ENCODE data around the gene SIK2. TPM values are rescaled to one million over a fixed set of nuclear protein-coding genes. Genes with fewer than 3 reads are reported as not detected.
"Not testable (repeated sequence)": the region's sequence is repeated elsewhere in the genome, so short reads cannot be mapped to it uniquely, and the experiment has no call there.

The SIK2 gene
- polyA plus RNA-seq, 1 experiment, result 23.4 TPM

DNA sequence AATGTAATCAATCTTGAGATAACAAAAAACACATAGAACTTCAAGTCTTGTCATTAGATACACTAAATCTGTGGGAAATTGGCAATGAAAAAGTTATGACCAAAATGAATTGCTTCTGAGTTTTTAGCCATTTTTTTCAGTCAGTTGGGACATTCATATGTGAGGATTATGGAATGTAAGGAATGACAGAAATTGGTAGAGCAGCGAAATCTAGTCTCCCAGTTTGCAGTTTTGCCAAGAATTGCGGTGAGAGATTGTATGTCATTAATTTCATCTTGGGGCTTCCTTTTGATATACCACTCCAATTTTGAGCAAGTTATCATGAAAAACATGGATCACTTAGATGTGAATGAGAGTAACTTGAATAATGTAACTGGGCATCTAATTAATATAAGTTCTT is 49.9 kb downstream of the SIK2 start:
- TF ChIP-seq CTCF (IDR thresholded peaks at IDR 0.05; ENCODE audit: low read depth, low read length), result no peak
- ChIA-PET CTCF (no interaction called here), POLR2A (no interaction called here)
- Histone ChIP-seq H3K27me3 (ENCODE audit: control insufficient read depth, insufficient read depth, low read length) (no peaks in the 10 kb centered on the region), H3K9me3 (ENCODE audit: control insufficient read depth, insufficient read depth, low read length) (no peaks in the 10 kb centered on the region), H3K27ac (ENCODE audit: low read depth, low read length) (no peak overlapping the region), H3K4me3 (ENCODE audit: low read depth, low read length) (no peak overlapping the region)
- DNase-seq (ENCODE audit: low read depth, low spot score), result no peak

- ChIA-PET CTCF (no interaction called here), POLR2A (no interaction called here)
- Histone ChIP-seq H3K27ac (ENCODE audit: low read depth, low read length) (no peak overlapping the region), H3K4me3 (ENCODE audit: low read depth, low read length) (no peak overlapping the region), H3K9me3 (ENCODE audit: control insufficient read depth, insufficient read depth, low read length) (no peaks in the 10 kb centered on the region), H3K27me3 (ENCODE audit: control insufficient read depth, insufficient read depth, low read length) (no peaks in the 10 kb centered on the region)
- no peak for DNase-seq (ENCODE audit: low read depth, low spot score)
- no peak for TF ChIP-seq CTCF (IDR thresholded peaks at IDR 0.05; ENCODE audit: low read depth, low read length)
Observed at GRCh38 chr11:111654601-111655000, 52.4 kb downstream of the SIK2 start.

- ChIA-PET CTCF (no interaction called here), POLR2A (no interaction called here)
- H3K4me3 ChIP-seq (ENCODE audit: low read depth, low read length), result no peak overlapping the region
- DNase-seq (ENCODE audit: low read depth, low spot score), result no peak
- H3K27ac ChIP-seq (ENCODE audit: low read depth, low read length), result no peak overlapping the region
- H3K9me3 ChIP-seq (ENCODE audit: control insufficient read depth, insufficient read depth, low read length), result no peaks in the 10 kb centered on the region
- H3K27me3 ChIP-seq (ENCODE audit: control insufficient read depth, insufficient read depth, low read length), result no peaks in the 10 kb centered on the region
- no peak for TF ChIP-seq CTCF (IDR thresholded peaks at IDR 0.05; ENCODE audit: low read depth, low read length)
Observed at GRCh38 chr11:111655924-111656323, 53.7 kb downstream of the SIK2 start.

DNA sequence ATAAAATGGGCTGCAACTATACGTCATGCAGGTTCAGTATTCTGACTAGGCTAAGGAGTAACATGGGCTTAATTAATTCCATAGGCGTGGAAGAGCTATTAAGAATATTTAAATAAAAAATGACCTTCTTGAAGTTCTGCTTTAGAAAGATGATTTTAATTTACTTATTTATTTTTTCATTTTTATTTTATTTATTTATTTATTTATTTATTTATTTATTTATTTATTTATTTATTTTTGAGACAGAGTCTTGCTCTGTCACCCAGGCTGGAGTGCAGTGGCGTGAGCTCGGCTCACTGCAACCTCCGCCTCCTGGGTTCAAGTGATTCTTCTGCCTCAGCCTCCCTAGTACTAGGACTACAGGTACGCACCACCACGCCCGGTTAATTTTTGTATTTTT is 55.7 kb downstream of the SIK2 start:
- H3K9me3 ChIP-seq (ENCODE audit: control insufficient read depth, insufficient read depth, low read length); POLR2A ChIA-PET; H3K4me3 ChIP-seq (ENCODE audit: low read depth, low read length); H3K27me3 ChIP-seq (ENCODE audit: control insufficient read depth, insufficient read depth, low read length); DNase-seq (ENCODE audit: low read depth, low spot score); H3K27ac ChIP-seq (ENCODE audit: low read depth, low read length); CTCF ChIA-PET: not testable (repeated sequence)

DNA sequence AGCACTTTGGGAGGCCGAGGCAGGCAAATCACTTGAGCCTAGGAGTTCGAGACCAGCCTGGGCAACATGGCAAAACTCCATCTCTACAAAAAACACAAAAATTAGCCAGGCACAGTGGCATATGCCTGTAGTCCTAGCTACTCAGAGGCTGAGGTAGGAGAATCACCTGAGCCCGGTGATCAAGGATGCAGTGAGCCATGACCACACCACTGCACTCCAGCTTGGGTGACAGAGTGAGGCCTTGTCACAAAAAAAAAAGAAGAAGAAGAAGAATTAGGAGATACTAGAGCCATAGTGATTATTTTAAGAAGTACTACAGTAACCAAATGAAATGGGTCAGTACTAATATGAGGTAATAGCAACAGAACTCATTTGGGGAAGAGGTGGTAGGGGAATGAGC is 56.2 kb downstream of the SIK2 start:
- H3K4me3 ChIP-seq (ENCODE audit: low read depth, low read length); DNase-seq (ENCODE audit: low read depth, low spot score); H3K27me3 ChIP-seq (ENCODE audit: control insufficient read depth, insufficient read depth, low read length); CTCF ChIA-PET; POLR2A ChIA-PET; H3K27ac ChIP-seq (ENCODE audit: low read depth, low read length); H3K9me3 ChIP-seq (ENCODE audit: control insufficient read depth, insufficient read depth, low read length): not testable (repeated sequence)

- CTCF ChIA-PET, result no interaction called here
- no peak for DNase-seq (ENCODE audit: low read depth, low spot score)
- no peak overlapping the region for H3K27ac ChIP-seq (ENCODE audit: low read depth, low read length)
- H3K4me3 ChIP-seq (ENCODE audit: low read depth, low read length), result no peak overlapping the region
- POLR2A ChIA-PET, result no interaction called here
- no peak for TF ChIP-seq CTCF (IDR thresholded peaks at IDR 0.05; ENCODE audit: low read depth, low read length)
- H3K9me3 ChIP-seq (ENCODE audit: control insufficient read depth, insufficient read depth, low read length), result no peaks in the 10 kb centered on the region
- H3K27me3 ChIP-seq (ENCODE audit: control insufficient read depth, insufficient read depth, low read length), result no peaks in the 10 kb centered on the region
Observed at GRCh38 chr11:111659201-111660115, 57.2 kb downstream of the SIK2 start.
